ENCODE measurements around the gene RBPMS2. TPM values are rescaled to one million over a fixed set of nuclear protein-coding genes. Genes with fewer than 3 reads are reported as not detected.
"Not testable (repeated sequence)": the region's sequence is repeated elsewhere in the genome, so short reads cannot be mapped to it uniquely, and the experiment has no call there.

The RBPMS2 gene
- polyA plus RNA-seq (2011; rRNA removed) (0.45 and 0.67 TPM in 2 replicates), polyA minus RNA-seq (2011; rRNA and poly(A)+ RNA removed) (0.33 and 0.77 TPM in 2 replicates)

DNA sequence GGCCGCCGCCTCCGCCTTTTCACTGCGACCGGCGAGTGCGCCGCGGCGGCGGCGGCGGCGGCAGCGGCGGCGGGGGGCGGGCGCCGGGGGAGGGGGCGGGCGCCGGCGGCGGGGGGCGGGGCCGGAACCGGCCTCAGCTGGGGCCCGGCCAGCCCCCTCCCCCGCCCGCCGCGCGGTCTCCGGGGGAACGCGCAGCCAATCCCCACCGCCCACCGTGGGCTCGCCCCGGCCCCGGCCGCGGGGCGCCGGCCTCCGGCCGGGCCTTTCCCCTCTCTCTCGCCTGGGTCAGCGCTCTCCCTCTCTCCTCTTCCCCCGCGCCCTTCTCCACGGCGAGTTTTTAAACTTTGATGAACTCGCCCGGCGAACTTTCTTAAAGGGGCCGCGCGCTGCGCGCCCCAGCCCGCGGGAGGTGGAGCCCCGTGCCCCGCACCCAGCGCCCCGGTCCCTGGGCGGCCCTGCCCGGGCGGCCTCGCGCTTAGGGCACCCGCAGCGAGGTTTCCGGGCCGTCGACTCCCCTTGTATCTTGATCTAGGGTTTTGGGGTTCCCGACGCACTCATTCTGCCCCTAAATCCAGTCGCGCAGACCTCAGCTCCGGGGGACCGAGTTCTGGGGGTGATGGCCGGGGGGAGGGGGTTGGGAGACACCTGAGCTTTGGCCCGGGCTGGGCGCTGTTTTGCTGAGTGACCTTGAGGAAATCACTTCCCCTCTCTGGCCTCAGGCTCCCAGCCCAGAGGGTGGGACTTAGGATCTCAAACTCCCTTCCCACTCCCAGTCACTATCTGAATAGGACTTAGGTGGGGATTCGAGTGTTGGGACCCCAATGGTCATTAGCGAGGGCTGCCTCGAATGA, at the start of gene RBPMS2:
Gene RBPMS2 (minus strand): TSS at position 39 of the 851 bp plus-strand sequence. CDS start 270 bp downstream, outside the sequence.
- peak within 1 kb of the TSS; percentile 40 for H3K4me3 ChIP-seq (ENCODE audit: low read depth, low read length)
- peaks cover 17% of the 10 kb centered on the region for H3K27me3 ChIP-seq (ENCODE audit: control insufficient read depth, insufficient read depth, low read length)
- TF ChIP-seq, protein P1, sequence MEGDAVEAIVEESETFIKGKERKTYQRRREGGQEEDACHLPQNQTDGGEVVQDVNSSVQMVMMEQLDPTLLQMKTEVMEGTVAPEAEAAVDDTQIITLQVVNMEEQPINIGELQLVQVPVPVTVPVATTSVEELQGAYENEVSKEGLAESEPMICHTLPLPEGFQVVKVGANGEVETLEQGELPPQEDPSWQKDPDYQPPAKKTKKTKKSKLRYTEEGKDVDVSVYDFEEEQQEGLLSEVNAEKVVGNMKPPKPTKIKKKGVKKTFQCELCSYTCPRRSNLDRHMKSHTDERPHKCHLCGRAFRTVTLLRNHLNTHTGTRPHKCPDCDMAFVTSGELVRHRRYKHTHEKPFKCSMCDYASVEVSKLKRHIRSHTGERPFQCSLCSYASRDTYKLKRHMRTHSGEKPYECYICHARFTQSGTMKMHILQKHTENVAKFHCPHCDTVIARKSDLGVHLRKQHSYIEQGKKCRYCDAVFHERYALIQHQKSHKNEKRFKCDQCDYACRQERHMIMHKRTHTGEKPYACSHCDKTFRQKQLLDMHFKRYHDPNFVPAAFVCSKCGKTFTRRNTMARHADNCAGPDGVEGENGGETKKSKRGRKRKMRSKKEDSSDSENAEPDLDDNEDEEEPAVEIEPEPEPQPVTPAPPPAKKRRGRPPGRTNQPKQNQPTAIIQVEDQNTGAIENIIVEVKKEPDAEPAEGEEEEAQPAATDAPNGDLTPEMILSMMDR (IDR thresholded peaks at IDR 0.05; ENCODE audit: insufficient read depth, low read depth, low read length) = no peak
- POLR2A ChIA-PET = no interaction called here
- DNase-seq (ENCODE audit: low read depth) = no peak
- no peaks in the 10 kb centered on the region for H3K36me3 ChIP-seq (ENCODE audit: control insufficient read depth, insufficient read depth, low read length)
- CTCF ChIA-PET = no interaction called here

DNA sequence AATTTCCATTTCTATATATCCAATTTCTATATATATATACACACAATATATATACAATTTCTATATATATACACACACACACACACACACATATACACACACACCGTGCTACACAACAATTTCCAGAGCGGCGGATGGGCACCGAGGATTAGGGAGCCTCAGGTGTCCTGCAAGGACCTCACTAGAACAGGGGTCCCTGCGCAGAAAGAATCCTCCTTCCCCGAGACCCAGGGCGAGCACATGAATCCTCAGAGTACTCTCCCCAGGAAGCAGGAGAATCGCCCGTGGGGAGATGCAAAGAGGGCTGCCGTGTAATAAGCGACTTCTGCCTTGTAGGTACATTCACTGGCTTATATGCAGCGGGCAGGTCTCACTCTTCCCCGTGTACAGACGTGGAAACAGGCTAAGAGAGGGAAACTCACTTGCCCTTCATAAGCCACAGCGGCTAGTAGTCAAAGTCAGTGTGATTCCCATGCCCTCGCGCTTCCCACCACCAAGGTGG, 49.6 kb upstream of the RBPMS2 start:
- DNase-seq (ENCODE audit: low read depth) = no peak
- Histone ChIP-seq H3K36me3 (ENCODE audit: control insufficient read depth, insufficient read depth, low read length) (peaks cover under 1% of the 10 kb centered on the region; the same call in 1 of the 2 replicates), H3K4me3 (ENCODE audit: low read depth, low read length) (peak overlapping the region; percentile 54), H3K27me3 (ENCODE audit: control insufficient read depth, insufficient read depth, low read length) (no peaks in the 10 kb centered on the region)
- TF ChIP-seq, protein P1 (IDR thresholded peaks at IDR 0.05; ENCODE audit: insufficient read depth, low read depth, low read length) = no peak
- POLR2A ChIA-PET = interaction anchor here (0.5 kb wide), 2 partner anchors 52 to 158 kb away, joined by 3 to 5 read pairs; no protein-coding TSS in a partner anchor
- CTCF ChIA-PET = interaction anchor here (0.7 kb wide), 1 partner anchor 97 kb away, joined by 3 read pairs; no protein-coding TSS in a partner anchor

DNA sequence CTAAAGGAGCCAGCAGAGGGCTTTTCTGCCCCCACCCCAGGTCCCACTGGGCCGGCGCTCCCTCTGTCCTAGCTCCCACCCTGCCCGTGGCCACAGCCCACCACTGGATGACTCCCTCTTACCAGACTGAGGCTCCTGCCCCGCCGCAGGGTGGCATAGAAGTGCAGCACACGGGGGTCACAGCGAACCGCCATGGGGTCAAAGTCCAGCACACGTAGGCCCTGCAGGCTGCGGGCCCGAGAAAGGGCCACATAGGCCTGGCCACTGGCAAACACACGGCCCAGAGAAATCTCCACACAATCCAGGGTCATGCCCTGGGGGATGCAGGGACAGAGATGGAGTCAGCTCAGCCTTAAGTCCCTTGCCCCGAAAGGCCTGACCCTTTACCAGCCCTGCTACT, 41.1 kb upstream of the RBPMS2 start:
- TF ChIP-seq, protein P1 (IDR thresholded peaks at IDR 0.05; ENCODE audit: insufficient read depth, low read depth, low read length) = no peak
- Histone ChIP-seq H3K36me3 (ENCODE audit: control insufficient read depth, insufficient read depth, low read length) (peaks cover 10% of the 10 kb centered on the region), H3K4me3 (ENCODE audit: low read depth, low read length) (no peak overlapping the region), H3K27me3 (ENCODE audit: control insufficient read depth, insufficient read depth, low read length) (no peaks in the 10 kb centered on the region)
- DNase-seq (ENCODE audit: low read depth) = no peak
- ChIA-PET CTCF (interaction anchor here (1.2 to 21.1 kb wide), 2 partner anchors 78 to 89 kb away, joined by 4 to 416 read pairs; no protein-coding TSS in a partner anchor), POLR2A (no interaction called here)

DNA sequence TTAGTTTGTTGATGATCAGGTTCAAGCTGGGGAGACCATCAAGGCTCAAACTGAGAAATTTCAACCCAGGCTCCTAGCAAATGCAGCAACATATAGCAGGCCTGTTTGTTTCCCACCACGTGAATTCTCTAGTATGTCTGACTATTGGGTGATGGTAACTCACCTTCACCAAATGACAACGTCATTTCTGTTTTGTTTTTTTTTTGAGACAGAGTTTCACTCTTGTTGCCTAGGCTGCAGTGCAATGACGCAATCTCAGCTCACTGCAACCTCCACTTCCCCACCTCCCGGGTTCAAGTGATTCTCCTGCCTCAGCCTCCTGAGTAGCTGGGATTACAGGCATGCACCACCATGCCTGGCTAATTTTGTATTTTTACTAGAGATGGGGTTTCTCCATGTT, 39.6 kb upstream of the RBPMS2 start:
- ChIA-PET CTCF (interaction anchor here (1.3 to 21.1 kb wide), 3 partner anchors 8 to 91 kb away, joined by 4 to 416 read pairs (median 9); no protein-coding TSS in a partner anchor), POLR2A (interaction anchor here (0.6 to 0.7 kb wide), 2 partner anchors 68 to 118 kb away, joined by 4 to 8 read pairs; no protein-coding TSS in a partner anchor)
- not testable (repeated sequence) for H3K36me3 ChIP-seq (ENCODE audit: control insufficient read depth, insufficient read depth, low read length); H3K27me3 ChIP-seq (ENCODE audit: control insufficient read depth, insufficient read depth, low read length); DNase-seq (ENCODE audit: low read depth); H3K4me3 ChIP-seq (ENCODE audit: low read depth, low read length)

DNA sequence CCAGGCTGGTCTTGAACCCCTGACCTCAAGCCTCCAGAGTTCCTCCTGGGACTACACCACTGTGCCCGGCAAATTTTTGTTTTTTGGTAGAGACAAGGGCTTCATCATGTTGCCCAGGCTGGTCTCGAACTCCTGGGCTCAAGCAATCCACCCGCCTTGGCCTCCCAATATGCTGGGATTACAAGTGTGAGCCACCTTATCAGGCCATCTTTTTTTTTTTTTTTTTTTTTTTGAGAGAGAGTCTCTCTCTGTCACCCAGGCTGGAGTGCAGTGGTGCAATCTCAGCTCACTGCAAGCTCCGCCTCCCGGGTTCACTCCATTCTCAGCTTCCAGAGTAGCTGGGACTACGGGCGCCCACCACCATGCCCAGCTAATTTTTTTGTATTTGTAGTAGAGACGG, 38.9 kb upstream of the RBPMS2 start:
- ChIA-PET CTCF (interaction anchor here (0.6 to 21.1 kb wide), 5 partner anchors 9 to 128 kb away, joined by 4 to 416 read pairs (median 5); no protein-coding TSS in a partner anchor), POLR2A (interaction anchor here (0.7 kb wide), 1 partner anchor 67 kb away, joined by 8 read pairs; no protein-coding TSS in a partner anchor)
- not testable (repeated sequence) for H3K27me3 ChIP-seq (ENCODE audit: control insufficient read depth, insufficient read depth, low read length); H3K36me3 ChIP-seq (ENCODE audit: control insufficient read depth, insufficient read depth, low read length); DNase-seq (ENCODE audit: low read depth); H3K4me3 ChIP-seq (ENCODE audit: low read depth, low read length)

DNA sequence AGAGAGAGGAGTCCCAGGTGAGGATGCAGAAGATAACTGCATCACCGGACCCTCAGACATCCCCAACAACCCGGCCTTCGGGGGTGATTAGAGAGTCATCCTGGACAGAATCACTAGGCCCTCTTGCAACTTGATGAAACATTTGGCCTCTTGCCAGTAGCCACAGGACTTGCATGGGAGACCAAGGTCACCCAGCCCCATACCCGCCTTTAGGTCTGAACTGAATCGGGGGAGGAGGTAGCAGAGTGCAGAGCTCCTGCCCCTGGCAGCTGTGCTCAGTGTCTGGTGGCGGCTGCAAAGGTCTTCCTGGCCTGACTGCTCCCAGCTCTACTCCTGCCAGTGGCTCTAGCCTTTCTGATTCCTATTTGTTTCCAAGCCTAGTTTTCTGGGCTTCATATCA, 37.7 kb upstream of the RBPMS2 start:
- POLR2A ChIA-PET = no interaction called here
- TF ChIP-seq, protein P1 (IDR thresholded peaks at IDR 0.05; ENCODE audit: insufficient read depth, low read depth, low read length) = no peak

More for the DNA sequence above, 37.7 kb upstream of the RBPMS2 start:
- Histone ChIP-seq H3K4me3 (ENCODE audit: low read depth, low read length) (no peak overlapping the region), H3K36me3 (ENCODE audit: control insufficient read depth, insufficient read depth, low read length) (peaks cover 2% of the 10 kb centered on the region), H3K27me3 (ENCODE audit: control insufficient read depth, insufficient read depth, low read length) (no peaks in the 10 kb centered on the region)
- no peak for DNase-seq (ENCODE audit: low read depth)
- CTCF ChIA-PET = interaction anchor here (1.0 to 21.1 kb wide), 3 partner anchors 23 to 127 kb away, joined by 4 to 416 read pairs (median 6); no protein-coding TSS in a partner anchor

All from BJ (cell line).